H9 (cell line): Measurements from ENCODE around the gene NDC80. TPM values are rescaled to one million over a fixed set of nuclear protein-coding genes. Genes with fewer than 3 reads are reported as not detected.
A peak's percentile ranks its signal among the peaks of the same experiment; 100 is the strongest.

Experiments used
- DNase-seq: peaks from one replicate; pipeline ENCODE4 v3.0.0-alpha.2; 2017
- H2AFZ ChIP-seq: one replicate; pipeline ENCODE4 v1.6.1; 2013; ENCODE audit warnings: mild to moderate bottlenecking, low read length, control low read depth, moderate library complexity
- H2AK5ac ChIP-seq: 2 replicates; pipeline ENCODE4 v1.6.1; 2013; ENCODE audit warnings: low read length, control low read depth, mixed read lengths; ENCODE audit not compliant: insufficient read length
- H2BK120ac ChIP-seq: one replicate; pipeline ENCODE4 v1.6.1; 2013; ENCODE audit warnings: low read depth, mild to moderate bottlenecking, low read length, control low read depth, inconsistent platforms; ENCODE audit not compliant: poor library complexity, severe bottlenecking
- H2BK12ac ChIP-seq: 2 replicates; pipeline ENCODE4 v1.6.1; 2013; ENCODE audit warnings: low read length, control low read depth, mixed read lengths, low read depth; ENCODE audit not compliant: insufficient read length
- H2BK15ac ChIP-seq: 2 replicates; pipeline ENCODE4 v1.6.1; 2013; ENCODE audit warnings: low read depth, low read length, control low read depth
- H2BK20ac ChIP-seq: one replicate; pipeline ENCODE4 v1.6.1; 2013; ENCODE audit warnings: low read depth, mild to moderate bottlenecking, low read length, control low read depth, inconsistent platforms; ENCODE audit not compliant: poor library complexity, severe bottlenecking
- H2BK5ac ChIP-seq: 2 replicates; pipeline ENCODE4 v1.6.1; 2013; ENCODE audit warnings: low read length, control low read depth, mixed read lengths; ENCODE audit not compliant: insufficient read length
- H3K14ac ChIP-seq: 2 replicates; pipeline ENCODE4 v1.6.1; 2013; ENCODE audit warnings: low read length, control low read depth; ENCODE audit not compliant: insufficient read depth
- H3K18ac ChIP-seq: 2 replicates; pipeline ENCODE4 v1.6.1; 2013; ENCODE audit warnings: low read depth, mild to moderate bottlenecking, mixed read lengths, low read length, control low read depth; ENCODE audit not compliant: insufficient read length
- H3K23ac ChIP-seq: 2 replicates; pipeline ENCODE4 v1.6.1; 2013; ENCODE audit warnings: low read length, control low read depth, mixed read lengths, low read depth; ENCODE audit not compliant: insufficient read length
- H3K23me2 ChIP-seq: 2 replicates; pipeline ENCODE4 v1.6.1; 2013; ENCODE audit warnings: low read depth, mild to moderate bottlenecking, mixed read lengths, low read length, control low read depth; ENCODE audit not compliant: insufficient read length, poor library complexity, severe bottlenecking
- H3K27ac ChIP-seq: 2 replicates; pipeline ENCODE4 v1.5.1; 2013; ENCODE audit warnings: low read length, control low read depth, mixed read lengths, low read depth; ENCODE audit not compliant: insufficient read length
- H3K27me3 ChIP-seq: 2 replicates; pipeline ENCODE4 v1.6.1; 2013; ENCODE audit warnings: low read length, control low read depth, inconsistent platforms; ENCODE audit not compliant: insufficient read depth
- H3K4ac ChIP-seq: 2 replicates; pipeline ENCODE4 v1.6.1; 2013; ENCODE audit warnings: low read depth, mild to moderate bottlenecking, control low read depth, inconsistent platforms, low read length, moderate library complexity
- H3K4me1 ChIP-seq: 2 replicates; pipeline ENCODE4 v1.6.1; 2013; ENCODE audit warnings: low read length, control low read depth, inconsistent platforms; ENCODE audit not compliant: insufficient read depth
- H3K4me2 ChIP-seq: 2 replicates; pipeline ENCODE4 v1.6.1; 2013; ENCODE audit warnings: low read length, control low read depth, mixed read lengths; ENCODE audit not compliant: insufficient read length, insufficient read depth
- H3K56ac ChIP-seq: 2 replicates; pipeline ENCODE4 v1.6.1; 2013; ENCODE audit warnings: low read depth, mild to moderate bottlenecking, mixed read lengths, low read length, control low read depth; ENCODE audit not compliant: insufficient read length
- H3K79me1 ChIP-seq: 2 replicates; pipeline ENCODE4 v1.6.1; 2013; ENCODE audit warnings: low read depth, mild to moderate bottlenecking, moderate library complexity, low read length, control low read depth, inconsistent platforms; ENCODE audit not compliant: insufficient read depth, poor library complexity, severe bottlenecking
- H3K79me2 ChIP-seq: 2 replicates; pipeline ENCODE4 v1.6.1; 2013; ENCODE audit warnings: low read length, control low read depth, inconsistent platforms; ENCODE audit not compliant: insufficient read depth
- H3K9ac ChIP-seq: 2 replicates; pipeline ENCODE4 v1.6.1; 2013; ENCODE audit warnings: low read length, control low read depth, mixed read lengths; ENCODE audit not compliant: insufficient read length; ENCODE audit errors: extremely low read depth
- H3K9me3 ChIP-seq: one replicate; pipeline ENCODE4 v1.6.1; 2013; ENCODE audit warnings: low read depth, low read length, inconsistent platforms; ENCODE audit not compliant: control insufficient read depth
- H3T11ph ChIP-seq: one replicate; pipeline ENCODE4 v1.6.1; 2013; ENCODE audit warnings: mild to moderate bottlenecking, low read length, control low read depth, inconsistent platforms
- H4K20me1 ChIP-seq: one replicate; pipeline ENCODE4 v1.6.1; 2013; ENCODE audit not compliant: control insufficient read depth, insufficient read length, insufficient read depth
- H4K5ac ChIP-seq: 2 replicates; pipeline ENCODE4 v1.6.1; 2013; ENCODE audit warnings: low read depth, mild to moderate bottlenecking, mixed read lengths, low read length, control low read depth; ENCODE audit not compliant: insufficient read length
- H4K8ac ChIP-seq: replicated peaks from 2 replicates; pipeline ENCODE4 v1.6.1; 2013; ENCODE audit warnings: low read length, control low read depth, mixed read lengths, low read depth; ENCODE audit not compliant: insufficient read length
- H4K91ac ChIP-seq: 2 replicates; pipeline ENCODE4 v1.6.1; 2013; ENCODE audit warnings: low read depth, mild to moderate bottlenecking, moderate library complexity, mixed read lengths, low read length, control low read depth; ENCODE audit not compliant: insufficient read length
- H3K27ac Mint-ChIP-seq, 3 experiments: 2 replicates in 2 of 3; 3 replicates in 1 of 3; pipeline ENCODE4 v1.8.0; 2020 to 2021; ENCODE audit warnings: mixed read lengths in 3 of 3, mild to moderate bottlenecking in 1 of 3, moderate library complexity in 1 of 3
- H3K27me3 Mint-ChIP-seq: 2 replicates; pipeline ENCODE4 v1.8.0; 2021; ENCODE audit warnings: low read depth, mild to moderate bottlenecking, moderate library complexity, mixed read lengths
- H3K36me3 Mint-ChIP-seq, 3 experiments: 2 replicates in 2 of 3; 3 replicates in 1 of 3; pipeline ENCODE4 v1.8.0; 2020 to 2021; ENCODE audit warnings: low read depth in 3 of 3, mixed read lengths in 3 of 3; ENCODE audit not compliant: insufficient read depth in 1 of 3
- H3K4me1 Mint-ChIP-seq, 2 experiments: 2 replicates each; pipeline ENCODE4 v1.8.0; 2020; ENCODE audit warnings: mixed read lengths in 2 of 2
- H3K4me3 Mint-ChIP-seq, 2 experiments: 2 replicates in 1 of 2; 3 replicates in 1 of 2; pipeline ENCODE4 v1.8.0; 2020 to 2021; ENCODE audit warnings: mild to moderate bottlenecking in 2 of 2, mixed read lengths in 2 of 2, moderate library complexity in 1 of 2
- H3K9me3 Mint-ChIP-seq, 2 experiments: 2 replicates in 1 of 2; 3 replicates in 1 of 2; pipeline ENCODE4 v1.8.0; 2020; ENCODE audit warnings: mild to moderate bottlenecking in 2 of 2, mixed read lengths in 2 of 2, moderate library complexity in 1 of 2
- CTCF ChIP-seq: fragments of 200-600 bp; sonication (generic); conservative IDR thresholded peaks from 3 replicates; pipeline ENCODE4 v1.8.0; 2021; ENCODE audit warnings: antibody characterized with exemption, mild to moderate bottlenecking
- WGBS: extraction: QIAGEN DNeasy Blood & Tissue Kit; methylation state at CpG from one replicate; pipeline ENCODE4 v1.1.7; 2013; ENCODE audit warnings: missing lambda C conversion rate, low lambda C conversion rate, mixed read lengths; ENCODE audit not compliant: insufficient read length; ENCODE audit errors: extremely low coverage; 5-methylcytosine and 5-hydroxymethylcytosine counted together
- total RNA-seq: library from RNA; stranded (reverse); gene quantifications from 2 replicates; pipeline ENCODE4 v1.2.1, GENCODE V29; 2021

The NDC80 gene
- total RNA-seq, 1 experiment from 2014 or later: 39.5 TPM

- no peak overlapping the region for H4K91ac ChIP-seq
- no peak overlapping the region for H4K8ac ChIP-seq
- no peak overlapping the region for H2AFZ ChIP-seq
- H2BK12ac ChIP-seq: no peak overlapping the region
- no peaks in the 10 kb centered on the region for H4K20me1 ChIP-seq
- no peak overlapping the region for H2BK120ac ChIP-seq
- H3K27me3 ChIP-seq: no peaks in the 10 kb centered on the region
- H3K79me1 ChIP-seq: no peaks in the 10 kb centered on the region
- no peak overlapping the region for H4K5ac ChIP-seq
- H3K18ac ChIP-seq: no peak overlapping the region
- H3K9me3 ChIP-seq: no peaks in the 10 kb centered on the region
- Mint-ChIP-seq H3K36me3 (peaks cover 10 to 29% (median 28%) of the 10 kb centered on the region in 3 experiments; a peak in 6 of 7 replicates), H3K9me3 (no peaks in the 10 kb centered on the region), H3K4me1 (no peaks in the 10 kb centered on the region), H3K4me3 (no peak overlapping the region), H3K27ac (peak overlapping the region in 1 of 3 experiments; percentile 56; a peak in 2 of 7 replicates), H3K27me3 (no peaks in the 10 kb centered on the region)
- H2BK5ac ChIP-seq: no peak overlapping the region
- WGBS: no CpG with 5 or more reads among the region's 4 CpGs
- H3K23me2 ChIP-seq: no peaks in the 10 kb centered on the region
- H3K56ac ChIP-seq: no peak overlapping the region
- no peaks in the 10 kb centered on the region for H3K79me2 ChIP-seq
- H3K4me1 ChIP-seq: no peaks in the 10 kb centered on the region
- H3K9ac ChIP-seq: no peak overlapping the region
- no peak overlapping the region for H3T11ph ChIP-seq
- no peak overlapping the region for H3K14ac ChIP-seq
- H3K23ac ChIP-seq: no peak overlapping the region
- no peak overlapping the region for H3K27ac ChIP-seq
- TF ChIP-seq CTCF: no peak
- H2AK5ac ChIP-seq: no peak overlapping the region
- no peak overlapping the region for H2BK15ac ChIP-seq
- no peak overlapping the region for H2BK20ac ChIP-seq
- H3K4ac ChIP-seq: no peak overlapping the region
- no peak overlapping the region for H3K4me2 ChIP-seq
- no peak for DNase-seq
Observed at GRCh38 chr18:2617401-2617998, 46.1 kb downstream of the NDC80 start.
